ENCODE measurements around the gene CCDC38.

CCDC38 gene

DNA sequence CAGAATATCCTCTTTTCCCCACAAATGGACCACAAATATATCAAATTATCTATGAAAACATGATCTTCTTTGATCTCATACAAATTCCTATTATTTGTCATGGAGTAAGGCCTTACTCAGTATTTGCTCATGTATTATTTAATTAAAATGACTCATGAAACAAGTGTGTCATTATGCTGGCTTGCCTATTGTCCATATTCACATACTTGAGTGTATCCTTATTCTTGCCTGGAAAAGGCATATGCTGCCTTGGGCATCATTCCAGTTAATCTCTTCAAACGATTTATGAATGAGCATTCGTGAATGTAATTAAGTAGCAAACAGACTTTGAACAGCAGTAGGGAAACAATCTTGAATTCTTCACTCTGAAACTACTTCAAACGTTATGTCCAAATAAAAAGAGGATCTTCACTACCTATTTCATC, 106.2 kb downstream of the CCDC38 start:
- no peak for DNase-seq (ENCODE audit: low read depth)

DNA sequence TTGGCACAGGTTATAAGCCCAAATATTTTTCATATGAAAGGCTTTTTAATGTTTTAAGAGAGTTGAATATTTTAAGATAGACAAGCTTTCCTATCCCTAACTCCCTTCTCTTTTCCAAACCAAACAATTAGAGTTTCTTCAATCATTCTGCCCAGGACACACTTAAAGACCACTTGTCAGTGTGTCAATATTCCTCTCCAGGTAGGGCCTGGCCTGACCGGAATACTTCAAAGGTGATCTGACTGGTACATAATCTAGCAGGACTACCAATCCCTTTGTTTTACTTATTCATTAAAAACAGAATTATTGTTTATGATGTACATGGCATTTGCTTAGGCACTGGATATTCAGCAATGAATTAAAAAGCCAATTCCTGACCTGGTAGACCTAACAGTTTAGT, 107.8 kb downstream of the CCDC38 start:
- no peak for DNase-seq (ENCODE audit: low read depth)

DNA sequence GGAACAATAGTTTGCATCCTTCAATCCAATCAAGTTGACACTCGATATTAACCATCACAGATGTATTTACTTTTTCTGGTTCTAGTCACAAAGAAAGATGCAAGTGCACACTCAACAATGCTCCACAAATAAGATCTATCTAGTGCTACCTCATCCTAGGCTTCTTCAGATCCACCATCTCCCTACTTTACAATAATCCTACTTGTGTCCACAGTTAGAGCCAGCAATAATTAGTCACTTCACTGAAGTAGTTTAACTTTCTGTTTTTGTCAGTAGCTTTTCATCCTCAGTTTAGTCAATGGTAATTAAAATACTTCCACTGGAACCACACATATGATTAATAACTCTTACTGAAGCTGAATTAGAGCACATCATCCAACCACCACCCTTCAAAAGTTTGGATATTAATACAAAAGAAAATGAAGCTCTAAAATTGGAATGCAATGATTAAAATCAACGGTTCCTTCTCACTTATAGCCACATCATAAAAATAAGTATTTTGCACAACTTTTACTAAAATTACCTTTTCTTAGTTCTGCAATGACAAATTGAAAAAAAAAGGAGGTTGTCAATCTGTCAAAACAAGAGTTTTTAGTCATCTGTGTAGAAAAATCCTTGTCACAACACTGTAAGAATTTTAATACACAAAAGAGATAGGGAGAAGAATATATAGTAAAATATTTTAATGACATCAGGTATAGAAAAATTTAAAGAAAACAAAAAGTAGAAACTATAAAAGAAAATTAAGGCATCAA, 111.9 kb downstream of the CCDC38 start:
- no peak for DNase-seq (ENCODE audit: low read depth)

DNA sequence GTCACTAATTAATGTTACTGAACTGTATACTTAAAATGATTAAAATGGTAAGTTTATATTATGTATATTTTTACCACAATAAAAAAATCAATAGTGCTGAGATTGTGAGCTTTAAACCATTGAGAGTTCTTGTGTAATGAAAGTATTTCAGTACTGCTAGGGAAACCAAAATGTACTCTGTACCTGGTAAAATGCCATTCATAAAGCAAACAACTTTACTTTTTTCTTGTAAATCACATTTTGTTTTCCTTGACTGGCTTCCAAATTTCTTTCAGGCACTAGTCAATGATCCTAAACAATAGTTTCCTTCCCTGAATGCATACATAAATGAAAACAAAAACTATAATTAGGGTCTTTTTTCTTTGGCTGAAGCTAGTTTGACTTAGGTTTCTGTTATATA, 113.0 kb downstream of the CCDC38 start:
- no peak for DNase-seq (ENCODE audit: low read depth)

DNA sequence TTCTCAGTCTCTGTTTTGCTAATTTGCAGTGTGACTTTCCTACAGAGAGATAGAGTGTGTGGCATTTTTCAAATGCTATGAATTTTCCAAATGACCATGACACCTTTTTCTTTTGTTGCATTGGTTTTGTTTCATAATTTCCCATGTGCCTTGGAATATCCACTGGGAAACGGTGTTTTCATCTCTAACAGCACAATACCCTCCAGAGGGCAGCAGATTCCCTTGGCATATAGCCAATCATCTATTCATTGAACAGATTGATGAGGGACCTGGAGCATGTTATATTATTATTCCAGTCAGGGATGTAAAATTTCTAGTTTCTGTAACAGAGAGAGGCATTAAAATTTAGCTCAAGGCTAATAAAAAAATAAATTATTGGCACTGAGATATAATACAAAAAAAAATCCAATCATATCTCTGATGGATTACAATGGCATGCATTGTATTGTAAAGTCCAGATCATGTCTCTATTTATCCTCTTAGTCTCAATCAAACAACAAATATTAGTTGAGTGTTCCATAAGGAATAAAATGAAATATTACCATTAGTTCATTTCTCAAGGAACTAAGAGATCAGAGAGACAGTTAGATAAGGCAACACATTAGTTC, 122.2 kb downstream of the CCDC38 start:
- no peak for DNase-seq (ENCODE audit: low read depth)
